Cardiac muscle cell (in vitro differentiated cells and primary cell): ENCODE results near the gene IGSF23. TPM values are rescaled to one million over a fixed set of nuclear protein-coding genes. Genes with fewer than 3 reads are reported as not detected.
"Not testable (repeated sequence)": the region's sequence is repeated elsewhere in the genome, so short reads cannot be mapped to it uniquely, and the experiment has no call there.

Source experiments
- DNase-seq, 2 donors: peaks; one replicate each; pipeline versions ENCODE4 v3.0.0 to v3.0.0-alpha.2; 2010 to 2017; ENCODE audit warnings: low read depth in 1 of 2, low spot score in 1 of 2
- H3K27ac ChIP-seq: fragments of 200-600 bp; sonication (generic); 2 replicates; pipeline ENCODE4 v1.5.1; 2016
- H3K27me3 ChIP-seq: fragments of 200-600 bp; sonication (generic); 2 replicates; pipeline ENCODE4 v1.6.0; 2016; ENCODE audit warnings: control low read depth
- H3K36me3 ChIP-seq: fragments of 200-600 bp; sonication (generic); 2 replicates; pipeline ENCODE4 v1.5.1; 2016; ENCODE audit warnings: control low read depth
- H3K4me1 ChIP-seq: fragments of 200-600 bp; sonication (generic); 2 replicates; pipeline ENCODE4 v1.8.1; 2017; ENCODE audit warnings: low read depth, mild to moderate bottlenecking, mixed run types
- H3K4me3 ChIP-seq: fragments of 200-600 bp; sonication (generic); 2 replicates; pipeline ENCODE4 v1.5.1; 2016; ENCODE audit warnings: mild to moderate bottlenecking
- H3K9me3 ChIP-seq: fragments of 200-600 bp; sonication (generic); 2 replicates; pipeline ENCODE4 v1.5.1; 2017; ENCODE audit warnings: low read depth, mild to moderate bottlenecking, control low read depth
- CTCF ChIP-seq: IDR thresholded peaks from 2 replicates; pipeline ENCODE4 v1.5.1; 2012; ENCODE audit warnings: low read depth, mild to moderate bottlenecking, low read length
- polyA plus RNA-seq: library from polyadenylated mRNA; unstranded; fragments of >200 nt; fragmentation: Nextera tagmentation; extraction: Ambion mirVana; gene quantifications from 2 replicates; pipeline ENCODE4 v1.2.1, GENCODE V29; 2016
- total RNA-seq: library from RNA; depleted of rRNA; stranded (reverse); fragments of >200 nt; gene quantifications from 2 replicates; pipeline ENCODE4 v1.2.3, GENCODE V29; 2016

The IGSF23 gene
- total and polyA plus RNA-seq, 2 experiments from 2014 or later: not detected

- no peak for TF ChIP-seq CTCF
- H3K27ac ChIP-seq: no peak overlapping the region
- DNase-seq: no peak
- no peak overlapping the region for H3K4me3 ChIP-seq
- H3K4me1 ChIP-seq: no peaks in the 10 kb centered on the region
- H3K36me3 ChIP-seq: no peaks in the 10 kb centered on the region
- no peaks in the 10 kb centered on the region for H3K27me3 ChIP-seq
- no peaks in the 10 kb centered on the region for H3K9me3 ChIP-seq
These were observed 22.9 kb upstream of the IGSF23 start for GRCh38 chr19:44590245-44591059.

DNA sequence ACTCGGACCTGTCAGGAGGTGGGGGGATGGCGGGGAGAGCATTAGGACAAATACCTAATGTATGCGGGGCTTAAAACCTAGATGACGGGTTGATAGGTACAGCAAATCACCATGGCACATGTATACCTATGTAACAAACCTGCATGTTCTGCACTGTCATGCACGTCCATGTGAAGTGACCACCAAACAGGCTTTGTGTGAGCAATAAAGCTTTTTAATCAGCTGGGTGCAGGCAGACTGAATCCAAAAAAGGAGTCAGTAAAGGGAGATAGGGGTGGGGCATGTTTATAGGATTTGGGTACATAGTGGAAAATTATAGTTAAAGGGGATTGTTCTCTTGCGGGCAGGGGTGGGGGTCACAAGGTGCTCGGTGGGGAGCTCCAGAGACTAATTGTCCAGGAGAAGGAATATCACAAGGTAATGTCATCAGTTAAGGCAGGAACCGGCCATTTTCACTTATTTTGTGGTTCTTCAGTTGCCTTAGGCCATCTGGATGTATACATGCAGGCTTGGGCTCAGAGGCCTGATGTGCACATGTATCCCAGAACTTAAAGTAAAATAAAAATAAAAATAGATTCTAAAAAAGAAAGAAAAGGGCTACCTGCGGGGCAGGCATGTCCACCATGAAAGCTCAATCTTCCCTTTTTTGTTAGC lies 21.9 kb upstream of the IGSF23 start:
- not testable (repeated sequence) for H3K36me3 ChIP-seq, H3K27ac ChIP-seq, H3K27me3 ChIP-seq, H3K4me1 ChIP-seq, H3K4me3 ChIP-seq, DNase-seq, H3K9me3 ChIP-seq

DNA sequence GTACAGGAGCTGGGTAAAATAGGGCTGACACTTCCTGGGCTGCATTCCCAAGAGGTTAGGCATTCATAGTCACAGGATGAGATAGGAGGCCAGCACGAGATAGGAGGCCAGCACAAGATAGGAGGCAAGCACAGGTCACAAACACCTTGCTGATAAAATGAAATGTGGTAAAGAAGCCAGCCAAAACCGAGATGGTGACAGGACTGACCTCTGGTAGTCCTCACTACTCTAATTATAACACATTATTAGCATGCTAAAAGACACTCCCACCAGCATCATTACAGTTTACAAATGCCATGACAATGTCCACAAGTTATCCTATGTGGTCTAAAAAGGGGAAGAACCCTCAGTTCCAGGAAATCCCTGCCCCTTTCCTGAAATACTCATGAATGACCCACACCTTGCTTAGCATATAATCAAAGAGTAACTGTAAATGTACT lies 20.9 kb upstream of the IGSF23 start:
- no peaks in the 10 kb centered on the region for H3K36me3 ChIP-seq
- no peak overlapping the region for H3K27ac ChIP-seq
- H3K27me3 ChIP-seq: no peaks in the 10 kb centered on the region
- no peaks in the 10 kb centered on the region for H3K4me1 ChIP-seq
- H3K9me3 ChIP-seq: no peaks in the 10 kb centered on the region
- no peak for TF ChIP-seq CTCF
- H3K4me3 ChIP-seq: no peak overlapping the region
- no peak for DNase-seq

DNA sequence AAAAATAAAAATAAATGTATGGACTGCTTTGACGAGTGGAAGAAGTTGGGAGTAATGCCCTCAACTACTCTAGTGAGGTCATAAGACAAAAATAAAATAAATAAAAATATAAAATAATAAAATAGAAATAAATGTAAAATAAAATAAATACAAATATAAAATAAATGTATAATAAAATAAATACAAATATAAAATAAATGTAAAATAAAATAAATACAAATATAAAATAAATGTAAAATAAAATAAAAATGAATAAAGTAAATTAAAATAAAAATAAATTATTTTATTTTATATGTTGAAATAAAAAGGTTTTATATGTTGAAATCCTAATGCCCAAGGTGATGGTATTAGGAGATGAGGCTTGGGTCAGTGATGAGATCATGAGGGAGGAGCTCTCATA lies 20.1 kb upstream of the IGSF23 start:
- H3K36me3 ChIP-seq: no peaks in the 10 kb centered on the region
- H3K4me1 ChIP-seq: no peaks in the 10 kb centered on the region
- H3K27ac ChIP-seq: no peak overlapping the region
- no peaks in the 10 kb centered on the region for H3K9me3 ChIP-seq
- H3K4me3 ChIP-seq: no peak overlapping the region
- H3K27me3 ChIP-seq: no peaks in the 10 kb centered on the region
- no peak for TF ChIP-seq CTCF
- DNase-seq: no peak

- not testable (repeated sequence) for H3K27me3 ChIP-seq, H3K9me3 ChIP-seq, H3K27ac ChIP-seq, H3K4me3 ChIP-seq, DNase-seq, H3K36me3 ChIP-seq, H3K4me1 ChIP-seq
These were observed 19.5 kb upstream of the IGSF23 start for GRCh38 chr19:44593866-44594266.

DNA sequence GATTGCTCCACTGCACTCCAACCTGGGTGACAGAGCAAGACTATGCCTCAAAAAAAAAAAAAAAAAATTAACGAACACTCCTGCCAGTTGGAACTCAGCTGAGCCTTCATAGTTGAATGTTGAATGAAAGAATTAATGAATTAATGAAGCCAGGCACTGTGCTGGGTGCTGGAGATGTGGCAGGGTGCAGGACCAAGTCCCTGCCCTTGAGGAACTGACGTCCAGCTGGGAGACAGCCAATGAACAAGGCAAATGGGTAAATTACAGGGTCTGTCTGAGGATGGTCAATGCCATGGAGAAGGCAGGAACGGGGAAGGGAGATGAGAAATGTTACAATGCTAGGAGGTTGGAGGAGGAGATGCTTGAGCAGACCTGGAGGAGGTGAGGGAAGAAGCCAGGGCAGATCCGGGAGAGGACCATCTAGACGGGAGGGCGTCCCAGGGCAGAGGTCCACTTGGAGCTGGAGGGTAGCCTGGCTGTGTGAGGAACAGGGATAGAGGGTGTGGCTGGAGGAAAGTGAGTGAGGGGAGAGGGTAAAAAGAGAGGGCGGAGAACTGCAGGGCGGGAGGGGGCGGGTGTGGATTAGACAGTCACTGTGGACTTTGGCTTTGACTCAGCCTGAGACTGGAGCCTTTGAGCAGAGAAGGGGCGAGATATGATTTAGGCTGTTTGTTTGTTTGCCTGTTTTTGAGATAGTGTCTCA lies 16.8 kb upstream of the IGSF23 start:
- H3K4me3 ChIP-seq: no peak overlapping the region
- H3K27ac ChIP-seq: no peak overlapping the region
- H3K9me3 ChIP-seq: no peaks in the 10 kb centered on the region
- no peaks in the 10 kb centered on the region for H3K27me3 ChIP-seq
- no peaks in the 10 kb centered on the region for H3K36me3 ChIP-seq
- H3K4me1 ChIP-seq: no peaks in the 10 kb centered on the region
- TF ChIP-seq CTCF: no peak
- no peak for DNase-seq
